ENCODE data around the gene COL1A1. TPM values are rescaled to one million over a fixed set of nuclear protein-coding genes. Genes with fewer than 3 reads are reported as not detected.

COL1A1 gene
- total RNA-seq, 1 experiment from 2014 or later: 5.5 TPM

DNA sequence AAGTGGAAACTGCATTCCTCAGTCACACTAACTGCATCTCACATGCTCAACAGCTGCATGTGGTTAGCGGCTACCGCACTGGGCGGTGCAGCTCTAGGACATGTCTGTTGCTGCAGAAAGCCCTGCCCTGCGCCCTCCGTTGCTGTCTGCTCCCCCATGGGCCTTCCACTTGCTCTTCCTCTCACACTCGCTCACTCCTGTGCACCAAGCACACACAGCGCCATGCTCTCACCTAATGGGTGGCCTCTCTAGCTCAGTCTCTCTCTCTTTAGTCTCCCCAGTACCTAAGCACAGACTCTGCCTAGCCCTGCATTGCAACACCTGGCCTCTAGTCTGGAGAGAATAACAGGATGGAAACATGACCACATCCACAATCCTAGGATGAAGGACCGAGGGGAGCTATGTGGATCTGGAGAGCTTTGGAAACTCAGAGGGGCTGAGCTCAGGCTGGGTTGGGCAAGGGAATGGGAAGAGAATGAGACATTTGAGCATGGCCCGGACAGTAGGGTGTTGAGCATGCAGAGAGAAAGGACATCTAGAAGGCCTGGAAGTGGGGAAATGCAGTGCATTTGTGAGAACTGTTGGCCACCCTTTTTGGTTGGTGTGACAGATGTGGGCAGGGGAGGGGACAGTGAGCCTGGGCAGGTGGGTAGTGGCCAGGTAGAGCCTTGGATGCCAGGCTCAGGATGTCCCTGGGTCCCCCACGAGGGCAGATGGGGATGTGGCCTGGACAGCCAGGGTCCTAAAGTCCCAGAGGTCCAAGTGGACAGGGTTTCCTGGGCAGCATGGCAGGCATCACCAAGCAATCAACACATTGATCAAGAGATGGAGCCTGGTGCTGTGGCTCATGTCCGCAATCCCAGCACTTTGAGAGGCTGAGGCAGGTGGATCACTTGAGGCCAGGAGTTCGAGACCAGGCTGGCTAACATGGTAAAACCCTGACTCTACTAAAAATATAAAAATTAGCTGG, 19.6 kb downstream of the COL1A1 start:
- peaks cover 51% of the 10 kb centered on the region for H3K27me3 Mint-ChIP-seq (ENCODE audit: unreplicated experiment)
- H3K9me3 Mint-ChIP-seq (ENCODE audit: low read depth, unreplicated experiment): no peaks in the 10 kb centered on the region
- peaks cover 28% of the 10 kb centered on the region for H3K4me1 Mint-ChIP-seq (ENCODE audit: low read depth, unreplicated experiment)

DNA sequence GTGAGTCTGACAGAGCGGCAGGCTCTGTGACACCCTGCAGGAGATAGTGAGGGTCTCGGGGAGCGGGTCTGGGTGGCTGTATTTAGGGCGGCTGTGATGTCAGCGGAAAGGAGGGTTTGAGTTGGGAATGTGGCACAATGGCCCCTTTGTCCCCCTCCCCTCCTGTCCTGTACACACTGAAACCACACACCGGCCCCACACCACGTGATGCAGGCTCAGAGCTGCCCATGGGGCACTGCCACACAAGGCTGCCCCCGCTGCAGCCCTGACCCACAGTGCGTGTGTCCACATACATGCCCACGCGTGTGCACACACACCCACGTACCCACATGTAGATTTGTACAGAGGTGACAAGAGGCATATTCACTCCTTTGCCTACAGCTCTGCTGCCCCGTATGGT, 20.3 kb downstream of the COL1A1 start:
- BruUV-seq (replicated peaks): no TSS peak
- intact Hi-C loops (cut with micrococcal nuclease; ENCODE audit: unreplicated experiment): no loop called here
- CTCF ChIA-PET: interaction anchor here (0.6 to 1.6 kb wide), 4 partner anchors 11 to 19 kb away, joined by 3 to 5 read pairs (median 4); partner anchors contain the start of gene SGCA
- Mint-ChIP-seq H3K27me3 (ENCODE audit: unreplicated experiment) (peaks cover 48% of the 10 kb centered on the region), H3K4me3 (ENCODE audit: low read depth, unreplicated experiment) (no peak overlapping the region), H3K27ac (ENCODE audit: unreplicated experiment) (no peak overlapping the region), H3K4me1 (ENCODE audit: low read depth, unreplicated experiment) (peaks cover 29% of the 10 kb centered on the region), H3K36me3 (ENCODE audit: insufficient read depth, unreplicated experiment) (peaks cover 6% of the 10 kb centered on the region), H3K9me3 (ENCODE audit: low read depth, unreplicated experiment) (no peaks in the 10 kb centered on the region)
- DNase-seq: no peak
- TF ChIP-seq, protein P1, sequence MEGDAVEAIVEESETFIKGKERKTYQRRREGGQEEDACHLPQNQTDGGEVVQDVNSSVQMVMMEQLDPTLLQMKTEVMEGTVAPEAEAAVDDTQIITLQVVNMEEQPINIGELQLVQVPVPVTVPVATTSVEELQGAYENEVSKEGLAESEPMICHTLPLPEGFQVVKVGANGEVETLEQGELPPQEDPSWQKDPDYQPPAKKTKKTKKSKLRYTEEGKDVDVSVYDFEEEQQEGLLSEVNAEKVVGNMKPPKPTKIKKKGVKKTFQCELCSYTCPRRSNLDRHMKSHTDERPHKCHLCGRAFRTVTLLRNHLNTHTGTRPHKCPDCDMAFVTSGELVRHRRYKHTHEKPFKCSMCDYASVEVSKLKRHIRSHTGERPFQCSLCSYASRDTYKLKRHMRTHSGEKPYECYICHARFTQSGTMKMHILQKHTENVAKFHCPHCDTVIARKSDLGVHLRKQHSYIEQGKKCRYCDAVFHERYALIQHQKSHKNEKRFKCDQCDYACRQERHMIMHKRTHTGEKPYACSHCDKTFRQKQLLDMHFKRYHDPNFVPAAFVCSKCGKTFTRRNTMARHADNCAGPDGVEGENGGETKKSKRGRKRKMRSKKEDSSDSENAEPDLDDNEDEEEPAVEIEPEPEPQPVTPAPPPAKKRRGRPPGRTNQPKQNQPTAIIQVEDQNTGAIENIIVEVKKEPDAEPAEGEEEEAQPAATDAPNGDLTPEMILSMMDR (IDR thresholded peaks at IDR 0.05; ENCODE audit: unreplicated experiment): no peak

More for the DNA sequence above, 19.6 kb downstream of the COL1A1 start:
- intact Hi-C loops (cut with micrococcal nuclease; ENCODE audit: unreplicated experiment): no loop called here
- Mint-ChIP-seq H3K36me3 (ENCODE audit: insufficient read depth, unreplicated experiment) (peaks cover 6% of the 10 kb centered on the region), H3K27ac (ENCODE audit: unreplicated experiment) (no peak overlapping the region), H3K4me3 (ENCODE audit: low read depth, unreplicated experiment) (no peak overlapping the region)
- TF ChIP-seq, protein P1 (IDR thresholded peaks at IDR 0.05; ENCODE audit: unreplicated experiment): no peak
- no TSS peak for BruUV-seq (replicated peaks)
- CTCF ChIA-PET: interaction anchor here (0.6 to 1.6 kb wide), 4 partner anchors 12 to 18 kb away, joined by 3 to 5 read pairs (median 4); partner anchors contain the start of gene SGCA
- DNase-seq: no peak

DNA sequence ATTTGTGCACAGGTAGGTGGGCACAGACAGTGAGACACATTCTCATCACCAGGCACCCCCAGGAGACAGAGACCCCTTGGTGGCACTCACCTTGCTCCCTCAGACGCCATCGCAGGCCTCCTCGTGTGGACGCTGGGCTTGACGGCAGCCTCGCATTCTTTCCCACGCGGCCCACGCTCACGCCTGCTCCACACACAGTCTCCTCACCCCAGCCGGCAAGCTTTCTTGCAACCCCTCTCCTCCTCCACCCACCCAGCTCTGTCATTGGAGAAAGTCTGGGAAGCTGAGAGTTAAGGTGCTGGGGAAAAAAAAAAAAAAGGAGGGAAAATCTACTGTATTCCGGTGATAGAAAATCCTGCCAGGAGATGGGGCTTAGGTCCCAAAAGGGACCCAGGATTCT, 20.8 kb downstream of the COL1A1 start:
- Mint-ChIP-seq H3K4me1 (ENCODE audit: low read depth, unreplicated experiment) (peaks cover 34% of the 10 kb centered on the region), H3K9me3 (ENCODE audit: low read depth, unreplicated experiment) (no peaks in the 10 kb centered on the region), H3K27ac (ENCODE audit: unreplicated experiment) (no peak overlapping the region), H3K36me3 (ENCODE audit: insufficient read depth, unreplicated experiment) (peaks cover 6% of the 10 kb centered on the region), H3K4me3 (ENCODE audit: low read depth, unreplicated experiment) (no peak overlapping the region), H3K27me3 (ENCODE audit: unreplicated experiment) (peaks cover 48% of the 10 kb centered on the region)
- CTCF ChIA-PET: interaction anchor here (1.3 to 1.6 kb wide), 3 partner anchors 11 to 20 kb away, joined by 3 to 5 read pairs (median 4); partner anchors contain the start of gene SGCA
- TF ChIP-seq, protein P1 (IDR thresholded peaks at IDR 0.05; ENCODE audit: unreplicated experiment): no peak
- DNase-seq: no peak
- intact Hi-C loops (cut with micrococcal nuclease; ENCODE audit: unreplicated experiment): no loop called here
- BruUV-seq (replicated peaks): no TSS peak

DNA sequence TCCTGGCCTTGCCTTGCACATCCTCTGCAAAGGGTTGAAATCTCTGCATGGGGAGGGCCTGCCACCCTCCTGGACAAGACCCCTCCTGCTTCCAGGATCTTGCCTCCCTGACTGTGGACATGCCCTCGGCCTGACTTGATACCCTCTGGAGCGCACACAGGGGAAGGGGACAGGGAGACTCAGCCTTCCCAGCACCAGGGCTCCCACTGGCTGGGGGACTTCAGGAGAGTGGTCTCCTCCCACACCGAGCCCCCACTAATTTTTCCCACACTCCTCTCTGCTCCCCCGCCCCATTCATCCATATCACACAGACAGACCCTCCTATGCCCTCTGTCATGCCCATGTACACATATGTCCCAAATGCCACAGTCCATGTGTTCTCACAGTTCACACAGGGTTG, 21.3 kb downstream of the COL1A1 start:
- peak overlapping the region; percentile 9 for H3K27ac Mint-ChIP-seq (ENCODE audit: unreplicated experiment)
- no peak overlapping the region for H3K4me3 Mint-ChIP-seq (ENCODE audit: low read depth, unreplicated experiment)
- TF ChIP-seq, protein P1 (IDR thresholded peaks at IDR 0.05; ENCODE audit: unreplicated experiment): no peak
- DNase-seq: no peak
- no TSS peak for BruUV-seq (replicated peaks)
- no peaks in the 10 kb centered on the region for H3K9me3 Mint-ChIP-seq (ENCODE audit: low read depth, unreplicated experiment)
- peaks cover 6% of the 10 kb centered on the region for H3K36me3 Mint-ChIP-seq (ENCODE audit: insufficient read depth, unreplicated experiment)
- H3K27me3 Mint-ChIP-seq (ENCODE audit: unreplicated experiment): peaks cover 48% of the 10 kb centered on the region
- intact Hi-C loops (cut with micrococcal nuclease; ENCODE audit: unreplicated experiment): no loop called here
- CTCF ChIA-PET: interaction anchor here (1.3 kb wide), 1 partner anchor 14 kb away, joined by 4 read pairs; the partner anchor contains the start of gene SGCA
- peaks cover 36% of the 10 kb centered on the region for H3K4me1 Mint-ChIP-seq (ENCODE audit: low read depth, unreplicated experiment)
